GM12892 (cell line): ENCODE measurements around the gene FAM236B.
"Not testable (repeated sequence)": the region's sequence is repeated elsewhere in the genome, so short reads cannot be mapped to it uniquely, and the experiment has no call there.

ENCODE experiments used
- POLR2A ChIP-seq: IDR thresholded peaks from 2 replicates; pipeline ENCODE4 v1.6.1; 2011; ENCODE audit warnings: low read depth, low read length, control low read depth
- POLR2AphosphoS5 ChIP-seq: IDR thresholded peaks from 2 replicates; pipeline ENCODE4 v1.6.1; 2011; ENCODE audit warnings: low read depth, low read length, control low read depth
- TAF1 ChIP-seq: IDR thresholded peaks from 2 replicates; pipeline ENCODE4 v1.6.1; 2011; ENCODE audit warnings: low read depth, mild to moderate bottlenecking, control low read depth, low read length, borderline replicate concordance

GRCh38 chrX:72790390-72790789 lies 7.9 kb upstream of the FAM236B start:
- TF ChIP-seq POLR2AphosphoS5, POLR2A, TAF1: not testable (repeated sequence)
